ENCODE results near the gene KAZALD1. TPM values are rescaled to one million over a fixed set of nuclear protein-coding genes. Genes with fewer than 3 reads are reported as not detected.

KAZALD1 gene
- polyA plus RNA-seq, 1 of the 3 experiments (the other 2 are of a cell fraction), result 3.0 TPM

GRCh38 chr10:101099901-101100300 lies 38.1 kb downstream of the KAZALD1 start (continued):
- TF ChIP-seq MEF2A (IDR thresholded peaks at IDR 0.05; ENCODE audit: borderline replicate concordance, low read depth), result no peak
- no peak for TF ChIP-seq RAD21 (IDR thresholded peaks at IDR 0.05; ENCODE audit: low read length)
- no peak for TF ChIP-seq RCOR1 (IDR thresholded peaks at IDR 0.05; ENCODE audit: low read length)
- no peak for TF ChIP-seq ELF1 (IDR thresholded peaks at IDR 0.05)
- no peak for TF ChIP-seq GATA2 (CRISPR knock-in tag; IDR thresholded peaks at IDR 0.05)
- no peak for TF ChIP-seq PBX3 (IDR thresholded peaks at IDR 0.05)
- TF ChIP-seq YY1 (IDR thresholded peaks at IDR 0.05; ENCODE audit: low read depth), result no peak

GRCh38 chr10:101101372-101101881 lies 39.6 kb downstream of the KAZALD1 start:
- WGBS (ENCODE audit: low lambda C conversion rate), result 38% methylated on average over 4 of the region's 4 CpGs
- no peaks in the 10 kb centered on the region for H3K36me3 ChIP-seq (replicated peaks in 1 of 2; ENCODE audit: control insufficient read depth in 1 of 2, insufficient read depth in 2 of 2, low read length in 1 of 2)
- CTCF ChIA-PET, result interaction anchor here (0.7 to 32.9 kb wide), 9 partner anchors 9 to 72 kb away, joined by 3 to 972 read pairs (median 3); partner anchors contain the start of gene TLX1

More at GRCh38 chr10:101101372-101101881, 39.6 kb downstream of the KAZALD1 start:
- DNase-seq, result no peak
- POLR2A ChIA-PET, result no interaction called here
- no peaks in the 10 kb centered on the region for H3K79me2 ChIP-seq (ENCODE audit: insufficient read depth)
- H3K9me2 ChIP-seq, result no peaks in the 10 kb centered on the region
- no peak overlapping the region for H3K27ac ChIP-seq (ENCODE audit: low read depth in 2 of 2, low read length in 1 of 2)
- H3K4me2 ChIP-seq, result no peak overlapping the region
- no peak overlapping the region for H3K9ac ChIP-seq
- no peak overlapping the region for H3K4me3 ChIP-seq (ENCODE audit: low read depth in 2 of 2, low read length in 1 of 2)
- no peaks in the 10 kb centered on the region for H3K9me3 ChIP-seq
- H3K4me1 ChIP-seq (ENCODE audit: control insufficient read depth in 1 of 2, insufficient read depth in 2 of 2, low read depth in 1 of 2, low read length in 1 of 2), result no peaks in the 10 kb centered on the region
- no peak for TF ChIP-seq NRF1 (IDR thresholded peaks at IDR 0.05; ENCODE audit: low read depth, low read length)
- no peak for TF ChIP-seq RFX5 (IDR thresholded peaks at IDR 0.05; ENCODE audit: low read length)
- no peak for TF ChIP-seq RXRA (IDR thresholded peaks at IDR 0.05; ENCODE audit: borderline replicate concordance, low read depth)
- TF ChIP-seq CTCF (IDR thresholded peaks at IDR 0.05), result no peak
- no peak for TF ChIP-seq SMC3 (IDR thresholded peaks at IDR 0.05; ENCODE audit: low read depth, low read length)
- TF ChIP-seq TEAD4 (IDR thresholded peaks at IDR 0.05; ENCODE audit: borderline replicate concordance, insufficient read depth), result no peak
- no peak for TF ChIP-seq GATA2 (CRISPR knock-in tag; IDR thresholded peaks at IDR 0.05)
- no peak for TF ChIP-seq CHD2 (IDR thresholded peaks at IDR 0.05; ENCODE audit: low read length, partially characterized antibody)
- no peak for TF ChIP-seq RAD21 (IDR thresholded peaks at IDR 0.05; ENCODE audit: low read length)
- TF ChIP-seq, protein P1, sequence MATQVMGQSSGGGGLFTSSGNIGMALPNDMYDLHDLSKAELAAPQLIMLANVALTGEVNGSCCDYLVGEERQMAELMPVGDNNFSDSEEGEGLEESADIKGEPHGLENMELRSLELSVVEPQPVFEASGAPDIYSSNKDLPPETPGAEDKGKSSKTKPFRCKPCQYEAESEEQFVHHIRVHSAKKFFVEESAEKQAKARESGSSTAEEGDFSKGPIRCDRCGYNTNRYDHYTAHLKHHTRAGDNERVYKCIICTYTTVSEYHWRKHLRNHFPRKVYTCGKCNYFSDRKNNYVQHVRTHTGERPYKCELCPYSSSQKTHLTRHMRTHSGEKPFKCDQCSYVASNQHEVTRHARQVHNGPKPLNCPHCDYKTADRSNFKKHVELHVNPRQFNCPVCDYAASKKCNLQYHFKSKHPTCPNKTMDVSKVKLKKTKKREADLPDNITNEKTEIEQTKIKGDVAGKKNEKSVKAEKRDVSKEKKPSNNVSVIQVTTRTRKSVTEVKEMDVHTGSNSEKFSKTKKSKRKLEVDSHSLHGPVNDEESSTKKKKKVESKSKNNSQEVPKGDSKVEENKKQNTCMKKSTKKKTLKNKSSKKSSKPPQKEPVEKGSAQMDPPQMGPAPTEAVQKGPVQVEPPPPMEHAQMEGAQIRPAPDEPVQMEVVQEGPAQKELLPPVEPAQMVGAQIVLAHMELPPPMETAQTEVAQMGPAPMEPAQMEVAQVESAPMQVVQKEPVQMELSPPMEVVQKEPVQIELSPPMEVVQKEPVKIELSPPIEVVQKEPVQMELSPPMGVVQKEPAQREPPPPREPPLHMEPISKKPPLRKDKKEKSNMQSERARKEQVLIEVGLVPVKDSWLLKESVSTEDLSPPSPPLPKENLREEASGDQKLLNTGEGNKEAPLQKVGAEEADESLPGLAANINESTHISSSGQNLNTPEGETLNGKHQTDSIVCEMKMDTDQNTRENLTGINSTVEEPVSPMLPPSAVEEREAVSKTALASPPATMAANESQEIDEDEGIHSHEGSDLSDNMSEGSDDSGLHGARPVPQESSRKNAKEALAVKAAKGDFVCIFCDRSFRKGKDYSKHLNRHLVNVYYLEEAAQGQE (IDR thresholded peaks at IDR 0.05; ENCODE audit: low read depth, low read length), result no peak
- no peak for TF ChIP-seq IRF3 (IDR thresholded peaks at IDR 0.05; ENCODE audit: low read depth, low read length)
- no peak for TF ChIP-seq ZBTB33 (IDR thresholded peaks at IDR 0.05; ENCODE audit: borderline replicate concordance, low read depth)
- TF ChIP-seq FOXJ3 (CRISPR knock-in tag; IDR thresholded peaks at IDR 0.05), result no peak
- TF ChIP-seq, protein P2, sequence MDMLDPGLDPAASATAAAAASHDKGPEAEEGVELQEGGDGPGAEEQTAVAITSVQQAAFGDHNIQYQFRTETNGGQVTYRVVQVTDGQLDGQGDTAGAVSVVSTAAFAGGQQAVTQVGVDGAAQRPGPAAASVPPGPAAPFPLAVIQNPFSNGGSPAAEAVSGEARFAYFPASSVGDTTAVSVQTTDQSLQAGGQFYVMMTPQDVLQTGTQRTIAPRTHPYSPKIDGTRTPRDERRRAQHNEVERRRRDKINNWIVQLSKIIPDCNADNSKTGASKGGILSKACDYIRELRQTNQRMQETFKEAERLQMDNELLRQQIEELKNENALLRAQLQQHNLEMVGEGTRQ (IDR thresholded peaks at IDR 0.05; ENCODE audit: borderline replicate concordance, low read depth, low read length), result no peak
- TF ChIP-seq MEF2A (IDR thresholded peaks at IDR 0.05; ENCODE audit: borderline replicate concordance, low read depth), result no peak
- no peak for TF ChIP-seq USF1 (IDR thresholded peaks at IDR 0.05; ENCODE audit: borderline replicate concordance, low read depth)
- no peaks in the 10 kb centered on the region for H3F3A ChIP-seq (replicated peaks; ENCODE audit: insufficient read depth)
- H3K27me3 ChIP-seq (ENCODE audit: insufficient read depth), result peaks cover 46% of the 10 kb centered on the region
- no peaks in the 10 kb centered on the region for H4K20me1 ChIP-seq (ENCODE audit: insufficient read depth)
- no peak overlapping the region for H2AFZ ChIP-seq (ENCODE audit: low read depth)

Data from SK-N-SH (cell line).